Measurements from ENCODE around the gene TENM4.

Gene TENM4

GRCh38 chr11:79092791-79093353, 348.0 kb downstream of the TENM4 start:
- TF ChIP-seq FOXM1 (IDR thresholded peaks at IDR 0.05; ENCODE audit: borderline replicate concordance, low read depth): no peak
- TF ChIP-seq TEAD4 (IDR thresholded peaks at IDR 0.05): no peak
- no peak for TF ChIP-seq YY1 (IDR thresholded peaks at IDR 0.05; ENCODE audit: low read depth)
- TF ChIP-seq REST (IDR thresholded peaks at IDR 0.05; ENCODE audit: low read depth): no peak
- TF ChIP-seq CREB1 (IDR thresholded peaks at IDR 0.05; ENCODE audit: low read depth): no peak
- no peak for TF ChIP-seq EGR1 (IDR thresholded peaks at IDR 0.05)
- no peak for TF ChIP-seq ZBTB7A (IDR thresholded peaks at IDR 0.05; ENCODE audit: low read depth)
- TF ChIP-seq USF1 (IDR thresholded peaks at IDR 0.05): 0 out of 2 replicates have a peak, but pooled peaks have one; percentile 17

GRCh38 chr11:79090191-79090705, 350.6 kb downstream of the TENM4 start:
- TF ChIP-seq NFIC (IDR thresholded peaks at IDR 0.05) (no peak), ZBTB7A (IDR thresholded peaks at IDR 0.05; ENCODE audit: low read depth) (no peak), TCF12 (IDR thresholded peaks at IDR 0.05; ENCODE audit: low read depth) (no peak), RAD21 (IDR thresholded peaks at IDR 0.05; ENCODE audit: low read depth) (no peak), CREB1 (IDR thresholded peaks at IDR 0.05; ENCODE audit: low read depth) (no peak), CEBPB (IDR thresholded peaks at IDR 0.05) (no peak), TEAD4 (IDR thresholded peaks at IDR 0.05) (no peak)

GRCh38 chr11:79089601-79090000, 351.2 kb downstream of the TENM4 start:
- TF ChIP-seq TCF12 (IDR thresholded peaks at IDR 0.05; ENCODE audit: low read depth) (no peak), REST (IDR thresholded peaks at IDR 0.05; ENCODE audit: low read depth) (no peak), TEAD4 (IDR thresholded peaks at IDR 0.05) (no peak), EP300 (IDR thresholded peaks at IDR 0.05; ENCODE audit: borderline replicate concordance) (no peak), EGR1 (IDR thresholded peaks at IDR 0.05) (no peak), RAD21 (IDR thresholded peaks at IDR 0.05; ENCODE audit: low read depth) (no peak), ZBTB7A (IDR thresholded peaks at IDR 0.05; ENCODE audit: low read depth) (no peak), MAX (IDR thresholded peaks at IDR 0.05) (no peak), FOXM1 (IDR thresholded peaks at IDR 0.05; ENCODE audit: borderline replicate concordance, low read depth) (no peak)

GRCh38 chr11:79088967-79089366, 351.9 kb downstream of the TENM4 start:
- no peak for TF ChIP-seq EP300 (IDR thresholded peaks at IDR 0.05; ENCODE audit: borderline replicate concordance)
- TF ChIP-seq CREB1 (IDR thresholded peaks at IDR 0.05; ENCODE audit: low read depth): no peak
- no peak for TF ChIP-seq TEAD4 (IDR thresholded peaks at IDR 0.05)
- no peak for TF ChIP-seq MAX (IDR thresholded peaks at IDR 0.05)
- TF ChIP-seq TCF12 (IDR thresholded peaks at IDR 0.05; ENCODE audit: low read depth): no peak
- no peak for TF ChIP-seq RAD21 (IDR thresholded peaks at IDR 0.05; ENCODE audit: low read depth)
- TF ChIP-seq ZBTB7A (IDR thresholded peaks at IDR 0.05; ENCODE audit: low read depth): no peak
- TF ChIP-seq USF1 (IDR thresholded peaks at IDR 0.05): no peak
- TF ChIP-seq YY1 (IDR thresholded peaks at IDR 0.05; ENCODE audit: low read depth): no peak
- TF ChIP-seq NFIC (IDR thresholded peaks at IDR 0.05): no peak
- no peak for TF ChIP-seq CEBPB (IDR thresholded peaks at IDR 0.05)
- no peak for TF ChIP-seq REST (IDR thresholded peaks at IDR 0.05; ENCODE audit: low read depth)
- no peak for TF ChIP-seq FOXM1 (IDR thresholded peaks at IDR 0.05; ENCODE audit: borderline replicate concordance, low read depth)
- no peak for TF ChIP-seq EGR1 (IDR thresholded peaks at IDR 0.05)
- TF ChIP-seq TAF1 (IDR thresholded peaks at IDR 0.05; ENCODE audit: low read depth): no peak

Data from Ishikawa (cell line).